Loucy (cell line): ENCODE data around the gene APOBEC3F.

Experiments used
- H2AFZ ChIP-seq: fragments of 200-600 bp; sonication (generic); 2 replicates; pipeline ENCODE4 v1.6.0; 2016; ENCODE audit warnings: antibody characterized with exemption, mild to moderate bottlenecking, low read length, moderate library complexity
- H3F3A ChIP-seq: fragments of 200-600 bp; 2 replicates; pipeline ENCODE4 v1.6.0; 2016; ENCODE audit warnings: antibody characterized with exemption, low read depth, mild to moderate bottlenecking
- H3K27me3 ChIP-seq: fragments of 200-600 bp; sonication (generic); 2 replicates; pipeline ENCODE4 v1.6.1; 2014; ENCODE audit warnings: low read length, mild to moderate bottlenecking; ENCODE audit not compliant: insufficient read depth, poor library complexity, severe bottlenecking
- H3K36me3 ChIP-seq: fragments of 200-600 bp; sonication (generic); 2 replicates; pipeline ENCODE4 v1.6.1; 2016; ENCODE audit warnings: low read length; ENCODE audit not compliant: insufficient read depth
- H3K4me1 ChIP-seq: fragments of 200-600 bp; sonication (generic); 2 replicates; pipeline ENCODE4 v1.5.1; 2014; ENCODE audit warnings: low read length, mild to moderate bottlenecking; ENCODE audit not compliant: insufficient read depth, poor library complexity, severe bottlenecking
- H3K4me2 ChIP-seq: fragments of 200-600 bp; sonication (generic); 2 replicates; pipeline ENCODE4 v1.6.0; 2014; ENCODE audit warnings: antibody characterized with exemption, low read length, low read depth, mild to moderate bottlenecking; ENCODE audit not compliant: poor library complexity, severe bottlenecking
- H3K4me3 ChIP-seq: fragments of 200-600 bp; sonication (generic); 2 replicates; pipeline ENCODE4 v1.5.1; 2014; ENCODE audit warnings: low read length, mild to moderate bottlenecking, mixed read lengths; ENCODE audit not compliant: poor library complexity, severe bottlenecking
- H3K79me2 ChIP-seq: fragments of 200-600 bp; sonication (generic); 2 replicates; pipeline ENCODE4 v1.6.1; 2014; ENCODE audit warnings: low read length; ENCODE audit not compliant: insufficient read depth
- H3K9ac ChIP-seq: fragments of 200-600 bp; sonication (generic); 2 replicates; pipeline ENCODE4 v1.6.0; 2014; ENCODE audit warnings: mild to moderate bottlenecking, low read depth, low read length, moderate library complexity; ENCODE audit not compliant: poor library complexity, severe bottlenecking
- H3K9me2 ChIP-seq: fragments of 200-600 bp; sonication (generic); replicated peaks from 2 replicates; pipeline ENCODE4 v1.6.1; 2016; ENCODE audit warnings: low read depth, low read length, mixed read lengths
- H3K9me3 ChIP-seq: fragments of 200-600 bp; sonication (generic); 2 replicates; pipeline ENCODE4 v1.6.1; 2014; ENCODE audit warnings: mild to moderate bottlenecking, antibody characterized with exemption, low read length, low read depth; ENCODE audit not compliant: insufficient read depth
- H4K20me1 ChIP-seq: fragments of 200-600 bp; sonication (generic); 2 replicates; pipeline ENCODE4 v1.6.0; 2014; ENCODE audit warnings: antibody characterized with exemption, low read length, mild to moderate bottlenecking; ENCODE audit not compliant: insufficient read depth, poor library complexity, severe bottlenecking
- EZH2phosphoT487 ChIP-seq: fragments of 200-600 bp; IDR thresholded peaks from 2 replicates; pipeline ENCODE4 v1.6.1; 2018; ENCODE audit warnings: antibody characterized with exemption, mild to moderate bottlenecking, moderate library complexity, borderline replicate concordance
- TF ChIP-seq, protein P1 (sequence below): fragments of 200-600 bp; sonication (generic); conservative IDR thresholded peaks from 2 replicates; pipeline ENCODE4 v1.5.1; 2014; ENCODE audit warnings: mild to moderate bottlenecking, antibody characterized with exemption, low read length

Gene APOBEC3F

DNA sequence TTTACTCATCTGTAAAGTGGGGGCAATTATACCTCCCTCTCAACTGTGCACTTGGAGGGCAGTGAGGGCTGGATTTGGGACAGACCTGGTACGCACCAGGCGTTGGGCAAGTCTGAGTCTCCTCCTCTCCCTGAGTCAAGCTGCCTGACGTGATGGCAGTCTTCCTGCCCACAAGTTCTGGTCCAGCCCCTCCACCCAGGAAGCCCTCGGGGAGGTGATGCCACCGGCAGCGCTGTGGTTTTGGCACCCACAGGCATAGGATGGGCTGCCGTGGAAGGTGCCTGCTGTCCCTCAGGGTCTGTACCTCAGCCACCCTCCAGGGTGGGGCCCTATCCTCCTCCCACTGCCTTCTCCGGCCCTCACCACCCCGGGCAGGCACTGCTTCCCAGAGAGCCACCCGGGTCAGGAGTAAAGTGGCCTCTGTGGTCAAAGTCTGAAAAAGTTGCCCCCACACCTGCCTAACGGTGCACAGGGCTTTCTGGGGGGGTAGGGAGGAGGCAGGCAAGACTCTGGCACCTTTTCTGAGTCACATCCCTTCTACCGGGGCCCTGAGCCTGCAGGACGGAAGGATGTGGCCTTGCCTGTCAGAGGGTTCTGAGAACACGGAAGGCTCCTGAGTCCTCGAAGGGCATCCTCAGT is 49.9 kb downstream of the APOBEC3F start:
- Histone ChIP-seq H3K4me3 (peak overlapping the region; percentile 66), H3F3A (peaks cover 4% of the 10 kb centered on the region; the same call in 1 of the 2 replicates), H3K27me3 (no peaks in the 10 kb centered on the region), H4K20me1 (no peaks in the 10 kb centered on the region), H3K4me2 (peak overlapping the region; percentile 84), H3K36me3 (no peaks in the 10 kb centered on the region), H3K9me3 (no peaks in the 10 kb centered on the region), H3K9me2 (no peaks in the 10 kb centered on the region), H3K79me2 (peaks cover 6% of the 10 kb centered on the region; the same call in 1 of the 2 replicates), H2AFZ (peak overlapping the region; percentile 10), H3K9ac (peak overlapping the region; percentile 77), H3K4me1 (peaks cover 64% of the 10 kb centered on the region)
- no peak for TF ChIP-seq EZH2phosphoT487
- TF ChIP-seq, protein P1, sequence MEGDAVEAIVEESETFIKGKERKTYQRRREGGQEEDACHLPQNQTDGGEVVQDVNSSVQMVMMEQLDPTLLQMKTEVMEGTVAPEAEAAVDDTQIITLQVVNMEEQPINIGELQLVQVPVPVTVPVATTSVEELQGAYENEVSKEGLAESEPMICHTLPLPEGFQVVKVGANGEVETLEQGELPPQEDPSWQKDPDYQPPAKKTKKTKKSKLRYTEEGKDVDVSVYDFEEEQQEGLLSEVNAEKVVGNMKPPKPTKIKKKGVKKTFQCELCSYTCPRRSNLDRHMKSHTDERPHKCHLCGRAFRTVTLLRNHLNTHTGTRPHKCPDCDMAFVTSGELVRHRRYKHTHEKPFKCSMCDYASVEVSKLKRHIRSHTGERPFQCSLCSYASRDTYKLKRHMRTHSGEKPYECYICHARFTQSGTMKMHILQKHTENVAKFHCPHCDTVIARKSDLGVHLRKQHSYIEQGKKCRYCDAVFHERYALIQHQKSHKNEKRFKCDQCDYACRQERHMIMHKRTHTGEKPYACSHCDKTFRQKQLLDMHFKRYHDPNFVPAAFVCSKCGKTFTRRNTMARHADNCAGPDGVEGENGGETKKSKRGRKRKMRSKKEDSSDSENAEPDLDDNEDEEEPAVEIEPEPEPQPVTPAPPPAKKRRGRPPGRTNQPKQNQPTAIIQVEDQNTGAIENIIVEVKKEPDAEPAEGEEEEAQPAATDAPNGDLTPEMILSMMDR: no peak

DNA sequence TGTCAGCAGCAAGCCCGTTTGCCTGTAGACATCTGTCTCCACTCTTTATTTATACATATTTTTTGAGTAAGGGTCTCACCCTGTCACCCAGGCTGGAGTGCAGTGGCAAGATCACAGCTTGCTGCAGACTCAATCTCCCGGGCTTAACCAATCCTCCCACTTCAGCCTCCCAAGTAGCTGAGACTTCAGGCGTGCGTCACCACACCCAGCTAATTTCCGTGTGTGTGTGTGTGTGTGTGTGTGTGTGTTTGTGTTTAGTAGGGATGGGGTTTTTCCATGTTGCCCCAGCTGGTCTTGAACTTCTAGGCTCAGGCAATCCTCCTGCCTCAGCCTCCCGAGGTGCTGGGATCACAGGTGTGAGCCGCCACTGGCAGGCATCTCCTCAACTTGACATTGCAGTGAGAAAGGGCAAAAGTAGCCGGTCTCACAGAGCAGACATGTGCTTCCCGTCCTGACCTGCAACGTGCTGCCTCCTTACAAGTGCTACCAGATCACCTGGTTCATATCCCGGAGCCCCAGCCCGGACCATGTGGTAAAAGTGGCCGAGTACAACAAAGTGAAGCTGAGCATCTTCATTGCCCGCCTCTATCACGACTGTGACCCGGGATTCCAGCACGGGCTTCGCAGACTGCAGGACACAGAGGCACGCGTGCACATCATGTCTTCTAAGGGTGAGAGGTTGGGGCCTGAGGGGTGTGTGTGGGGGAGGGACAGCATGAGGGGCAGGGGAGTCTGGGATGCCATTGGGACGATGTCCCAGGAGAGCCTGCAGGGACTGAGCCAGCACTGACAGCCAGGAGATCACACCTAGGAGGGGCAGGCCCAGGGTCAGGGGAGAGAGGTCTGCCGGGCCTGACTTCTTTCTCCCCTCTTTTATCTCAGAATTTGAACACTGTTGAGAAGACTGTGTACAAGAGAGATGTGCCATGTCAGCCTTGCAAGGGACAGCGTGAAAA is 50.7 kb downstream of the APOBEC3F start:
- H3K27me3 ChIP-seq: no peaks in the 10 kb centered on the region
- peaks cover 6% of the 10 kb centered on the region; the same call in 1 of the 2 replicates for H3K79me2 ChIP-seq
- peak overlapping the region; percentile 77 for H3K9ac ChIP-seq
- peaks cover 72% of the 10 kb centered on the region for H3K4me1 ChIP-seq
- peak overlapping the region; percentile 66 for H3K4me3 ChIP-seq
- peak overlapping the region; percentile 84 for H3K4me2 ChIP-seq
- H3F3A ChIP-seq: peaks cover 4% of the 10 kb centered on the region; the same call in 1 of the 2 replicates
- TF ChIP-seq, protein P1: no peak
- no peak for TF ChIP-seq EZH2phosphoT487
- no peaks in the 10 kb centered on the region for H3K36me3 ChIP-seq
- H3K9me2 ChIP-seq: no peaks in the 10 kb centered on the region
- no peaks in the 10 kb centered on the region for H4K20me1 ChIP-seq
- H2AFZ ChIP-seq: no peak overlapping the region
- no peaks in the 10 kb centered on the region for H3K9me3 ChIP-seq

DNA sequence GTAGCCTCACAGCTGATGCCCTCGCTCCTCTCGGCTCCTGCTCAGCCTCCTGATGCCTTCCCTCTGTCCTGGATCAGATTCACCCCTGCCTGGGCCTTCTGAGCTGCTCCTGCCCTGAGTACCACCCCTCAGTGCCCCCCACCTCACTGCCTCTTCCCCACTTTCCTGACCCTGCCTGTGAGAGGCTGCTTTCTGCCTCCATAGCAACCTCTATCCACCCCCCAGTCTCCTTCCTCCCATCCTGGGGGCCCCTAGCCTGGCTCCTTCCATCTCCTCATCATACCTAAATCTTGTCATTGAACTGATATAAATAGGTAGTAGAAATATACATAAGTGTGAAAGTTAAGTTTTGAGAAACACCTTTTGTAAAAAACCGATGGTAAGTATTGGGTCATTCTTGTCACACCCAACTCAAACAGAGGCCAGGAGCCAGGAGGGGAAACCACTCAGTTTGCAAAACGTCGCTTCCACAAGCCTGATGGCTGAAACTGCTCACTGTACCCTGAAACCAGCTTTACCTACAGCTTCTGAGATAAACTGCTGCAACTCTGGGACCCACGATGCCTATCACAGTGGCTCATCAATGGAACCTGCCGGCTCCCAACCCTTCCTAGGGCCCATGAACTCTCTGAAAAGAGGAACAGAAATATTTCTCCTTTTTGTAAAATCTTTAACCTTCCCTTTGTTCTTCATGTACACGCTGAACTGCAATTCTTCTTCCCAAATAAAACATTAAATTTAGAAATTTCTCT is 51.6 kb downstream of the APOBEC3F start:
- Histone ChIP-seq H3F3A (peaks cover 6% of the 10 kb centered on the region; the same call in 1 of the 2 replicates), H3K79me2 (peaks cover 6% of the 10 kb centered on the region; the same call in 1 of the 2 replicates), H3K36me3 (no peaks in the 10 kb centered on the region), H4K20me1 (no peaks in the 10 kb centered on the region), H3K9ac (peak overlapping the region; percentile 77), H3K9me3 (no peaks in the 10 kb centered on the region), H3K4me2 (peak overlapping the region; percentile 84), H2AFZ (no peak overlapping the region), H3K4me1 (peaks cover 75% of the 10 kb centered on the region), H3K9me2 (no peaks in the 10 kb centered on the region), H3K4me3 (peak overlapping the region; percentile 66), H3K27me3 (no peaks in the 10 kb centered on the region)
- no peak for TF ChIP-seq EZH2phosphoT487
- TF ChIP-seq, protein P1: no peak
